Activated CD4-positive, alpha-beta T cell treated with anti-CD3 and anti-CD28 coated beads for 24 hours (primary cell): ENCODE measurements around the gene CMTM8.

Experiments
- DNase-seq, 2 donors: peaks; one replicate each; pipeline ENCODE4 v3.0.0-alpha.2; 2020; ENCODE audit warnings: low read depth in 2 of 2

Gene CMTM8

GRCh38 chr3:32307591-32307990 lies 69.1 kb downstream of the CMTM8 start:
- DNase-seq: no peak

DNA sequence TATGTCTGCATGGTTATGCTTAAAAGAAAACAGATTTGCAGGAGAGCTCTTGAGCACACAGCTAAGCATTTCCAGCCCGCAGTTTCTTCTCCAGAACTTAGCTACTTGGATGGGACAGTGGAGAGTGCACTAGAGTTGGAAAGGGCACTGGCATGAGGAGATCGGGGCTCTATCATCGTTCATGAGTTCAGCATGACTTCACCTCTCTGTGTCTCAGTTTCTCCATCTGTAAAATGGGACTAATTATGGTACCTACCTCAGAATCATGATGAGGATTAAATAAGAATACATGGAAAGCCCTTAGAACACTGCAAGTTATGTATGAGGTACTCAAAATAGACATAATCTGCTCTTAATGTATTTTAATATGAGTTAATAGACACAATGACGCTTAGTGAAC lies 69.9 kb downstream of the CMTM8 start:
- no peak for DNase-seq

DNA sequence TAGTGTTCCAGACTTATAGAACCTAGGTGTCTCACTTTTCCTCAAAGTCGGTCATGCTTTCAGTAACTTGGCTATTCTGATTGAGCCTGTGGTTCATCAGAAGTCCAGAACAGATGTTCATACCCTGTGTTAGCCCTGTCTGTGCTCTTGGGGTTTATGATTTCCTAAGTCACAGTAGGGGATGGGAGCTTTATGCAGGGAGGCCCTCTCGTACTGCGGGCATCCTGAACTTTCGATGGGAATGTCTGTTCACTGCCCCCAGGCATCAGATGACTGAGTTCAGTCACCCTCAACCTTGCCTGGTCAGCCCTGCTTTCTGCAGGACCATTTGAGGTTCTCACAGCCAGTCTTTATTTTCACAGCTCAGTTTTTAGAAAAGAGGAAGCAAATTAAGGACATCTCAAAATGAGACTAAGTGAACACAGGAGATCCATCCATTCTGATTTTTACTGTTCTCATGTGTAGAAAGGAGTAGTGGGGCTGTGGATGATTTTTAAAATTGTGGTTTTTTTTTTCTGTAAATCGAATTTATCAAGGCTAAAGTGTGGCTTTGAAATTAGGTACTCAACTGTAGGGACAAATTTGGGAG lies 71.3 kb downstream of the CMTM8 start:
- no peak for DNase-seq

DNA sequence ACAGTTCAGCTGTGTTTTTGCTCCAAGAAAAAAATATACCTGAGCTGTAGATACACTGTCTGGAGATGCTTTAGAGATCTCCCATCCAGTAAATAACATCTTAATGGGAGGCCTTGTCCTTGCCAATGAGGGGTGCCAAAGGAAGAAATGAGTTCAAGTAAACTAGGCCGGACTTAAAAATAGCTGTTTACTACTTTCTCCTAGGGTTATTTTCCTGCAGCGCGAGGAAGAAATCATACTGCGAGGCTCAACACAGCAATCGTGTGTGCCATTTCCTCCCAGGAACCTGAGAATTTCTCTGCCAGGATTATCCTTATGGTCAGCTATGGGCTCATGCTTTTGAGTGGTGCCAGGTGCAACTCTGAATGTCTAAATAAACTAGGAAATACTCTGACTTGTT lies 71.9 kb downstream of the CMTM8 start:
- no peak for DNase-seq

DNA sequence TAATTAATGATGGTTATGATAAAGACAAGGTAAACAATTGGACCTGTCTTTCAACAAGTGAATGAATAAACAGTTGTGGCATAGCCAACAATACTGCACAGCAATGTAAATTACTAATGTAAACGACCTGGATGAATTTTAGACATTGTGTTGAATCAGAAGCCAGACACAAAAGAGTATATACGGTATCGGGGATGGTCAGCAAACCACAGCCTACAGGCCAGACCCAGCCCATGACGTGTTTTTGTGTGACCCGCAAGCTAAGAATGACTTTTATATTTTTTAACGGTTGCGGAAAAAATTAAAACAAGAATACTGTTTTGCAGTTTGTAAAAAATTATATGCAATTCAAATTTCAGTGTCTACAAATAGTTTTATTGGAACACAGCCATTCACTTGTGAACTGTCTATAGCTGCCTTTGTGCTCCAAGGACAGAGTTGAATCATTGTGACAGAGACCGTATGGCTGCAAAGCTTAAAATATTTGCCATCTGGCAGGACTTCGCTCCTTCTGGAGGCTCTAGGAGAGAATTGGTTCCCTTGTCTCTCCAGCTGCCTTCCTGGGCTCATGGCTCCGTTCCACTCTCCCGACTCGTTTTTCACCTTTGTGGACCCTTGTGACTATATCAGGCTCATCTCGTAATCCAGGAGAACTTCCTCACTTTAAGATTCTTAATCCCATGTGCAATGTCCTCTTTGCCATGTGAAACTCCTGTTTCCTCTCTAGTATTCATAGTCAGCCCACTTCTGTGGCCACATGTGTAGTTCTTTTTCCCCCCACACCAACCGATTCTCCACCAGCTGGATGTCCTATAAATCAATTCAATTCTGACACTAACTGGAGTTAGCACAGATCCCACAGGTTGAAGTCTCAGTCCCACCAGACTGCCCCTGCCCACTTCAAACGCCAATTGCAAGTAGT lies 72.7 kb downstream of the CMTM8 start:
- no peak for DNase-seq

DNA sequence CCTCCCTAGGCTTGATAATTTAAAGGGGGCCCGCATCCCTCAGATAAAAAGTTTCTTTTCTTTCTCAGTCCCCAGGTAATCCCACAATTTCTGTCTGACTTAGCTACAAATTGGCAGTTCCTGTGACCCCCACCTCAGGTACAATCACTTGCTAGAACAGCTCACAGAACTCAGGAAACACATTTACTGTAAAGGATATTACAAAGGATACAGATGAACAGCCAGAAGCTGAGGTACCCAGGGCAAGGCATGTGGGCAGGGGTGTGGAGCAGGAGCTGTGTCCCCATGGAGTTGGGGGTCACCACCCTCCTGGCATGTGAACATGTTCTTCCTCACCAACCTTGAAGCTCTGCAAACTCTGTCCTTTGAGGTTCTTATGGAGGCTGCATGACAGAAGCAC lies 73.8 kb downstream of the CMTM8 start:
- DNase-seq: no peak

- DNase-seq: no peak
These were observed 74.7 kb downstream of the CMTM8 start for GRCh38 chr3:32313169-32313568.

DNA sequence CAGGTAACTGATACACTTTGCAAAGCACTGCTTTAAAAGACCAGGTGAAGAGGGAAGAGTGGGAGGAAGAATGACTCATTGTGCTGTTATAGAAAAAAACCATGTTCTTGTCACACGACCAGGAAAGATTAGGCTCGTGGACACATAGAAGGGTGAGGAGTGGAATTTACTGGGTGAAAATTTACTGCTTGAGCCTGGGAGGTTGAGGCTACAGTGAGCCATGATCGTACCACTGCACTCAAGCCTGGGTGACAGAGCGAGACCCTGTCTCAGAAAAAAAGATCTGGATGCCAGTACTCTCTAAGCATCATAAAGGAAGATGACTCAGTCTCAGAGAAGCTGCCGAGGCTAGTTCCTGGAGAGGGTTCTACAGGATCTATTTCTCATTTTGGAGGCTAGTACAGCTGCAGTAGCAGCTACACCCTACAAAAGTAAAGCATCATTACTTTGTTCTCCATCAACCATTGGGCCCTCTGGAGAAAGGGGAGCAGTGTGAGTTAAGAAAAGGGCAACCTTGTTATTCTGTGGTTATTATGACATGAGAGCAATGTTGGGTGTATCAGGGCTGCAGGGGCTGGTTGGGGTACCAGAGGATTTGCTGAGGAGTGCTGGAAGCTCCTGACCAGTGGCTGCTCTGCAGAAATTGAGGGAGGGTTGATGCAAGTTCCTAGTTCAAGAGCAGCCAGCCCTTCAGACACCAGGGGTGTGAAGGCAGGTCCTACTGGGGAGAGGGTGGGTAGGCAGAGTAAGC lies 75.4 kb downstream of the CMTM8 start:
- no peak for DNase-seq

DNA sequence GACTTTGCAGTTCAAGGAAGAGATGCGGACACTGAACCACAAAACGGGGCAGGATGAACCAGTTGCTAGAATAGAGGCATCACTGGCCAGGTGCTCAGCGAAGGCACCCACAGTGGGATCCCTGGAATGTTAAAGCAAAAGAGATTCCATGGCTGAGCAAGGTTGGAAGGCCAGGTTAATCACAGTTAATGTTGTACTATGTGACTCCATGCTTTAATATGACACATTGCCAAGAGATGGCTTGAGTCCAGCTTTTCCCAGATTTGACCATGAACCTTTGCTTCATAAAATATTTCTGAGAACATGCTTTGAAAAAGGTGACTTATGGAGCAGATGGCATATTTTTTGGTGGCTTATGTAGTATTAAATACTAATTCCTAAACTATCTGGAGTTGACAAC lies 77.0 kb downstream of the CMTM8 start:
- DNase-seq: no peak

DNA sequence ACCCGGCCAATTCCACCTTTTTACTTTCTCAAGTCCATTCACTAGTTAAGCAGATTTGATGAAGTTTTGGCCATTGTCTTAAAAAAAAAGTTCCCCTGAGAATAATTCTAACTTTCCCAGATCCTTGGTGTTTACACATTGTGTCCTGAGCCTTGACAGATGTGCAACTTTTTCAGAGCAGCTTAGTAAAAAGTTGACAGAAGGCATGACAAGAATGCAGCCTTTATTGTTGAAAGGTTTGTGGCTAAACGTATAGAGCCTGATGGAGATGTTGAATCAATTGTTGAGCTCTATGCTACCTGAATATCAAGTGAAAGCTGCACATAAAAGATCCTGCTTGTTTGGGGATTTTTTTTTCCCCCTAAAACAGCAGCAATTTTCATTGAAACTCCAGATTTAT lies 77.8 kb downstream of the CMTM8 start:
- DNase-seq: no peak

DNA sequence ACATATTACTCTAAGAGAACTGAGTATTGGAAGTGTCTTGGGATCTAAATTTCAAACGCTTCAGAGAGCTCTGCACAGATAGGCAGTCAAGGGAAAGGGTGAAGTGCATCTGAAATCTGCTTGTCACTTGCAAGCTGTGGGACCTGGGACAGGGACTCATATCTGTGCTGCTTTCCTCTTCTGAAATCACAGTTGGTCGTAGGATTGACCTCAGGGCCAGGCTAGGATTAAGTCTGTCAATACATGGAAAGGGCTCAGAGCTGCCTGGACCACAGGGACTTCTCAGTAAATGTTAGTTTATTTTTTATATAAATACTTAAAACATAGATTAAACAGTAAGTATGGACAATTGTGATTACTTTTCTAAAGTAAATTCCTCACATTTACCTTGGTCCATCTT lies 78.5 kb downstream of the CMTM8 start:
- no peak for DNase-seq

GRCh38 chr3:32319607-32320006 lies 81.1 kb downstream of the CMTM8 start:
- DNase-seq: no peak

DNA sequence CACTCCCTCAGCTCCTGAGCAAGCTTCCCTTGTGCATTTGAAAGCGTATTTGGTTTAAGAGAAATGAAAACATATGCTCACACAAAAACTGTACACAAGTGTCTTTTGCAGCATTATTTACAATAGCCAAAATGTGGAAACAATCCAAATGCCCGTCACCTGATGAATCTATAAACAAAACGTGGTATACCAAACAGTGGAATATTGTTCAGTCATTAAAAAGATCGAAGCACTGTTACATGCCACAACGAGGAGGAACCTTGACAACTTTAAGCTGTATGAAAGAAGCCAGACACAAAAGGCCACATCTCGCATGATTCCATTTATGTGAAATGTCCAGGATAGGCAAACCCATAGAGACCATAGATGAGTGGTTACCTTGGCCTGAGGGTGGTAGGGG lies 81.6 kb downstream of the CMTM8 start:
- no peak for DNase-seq

DNA sequence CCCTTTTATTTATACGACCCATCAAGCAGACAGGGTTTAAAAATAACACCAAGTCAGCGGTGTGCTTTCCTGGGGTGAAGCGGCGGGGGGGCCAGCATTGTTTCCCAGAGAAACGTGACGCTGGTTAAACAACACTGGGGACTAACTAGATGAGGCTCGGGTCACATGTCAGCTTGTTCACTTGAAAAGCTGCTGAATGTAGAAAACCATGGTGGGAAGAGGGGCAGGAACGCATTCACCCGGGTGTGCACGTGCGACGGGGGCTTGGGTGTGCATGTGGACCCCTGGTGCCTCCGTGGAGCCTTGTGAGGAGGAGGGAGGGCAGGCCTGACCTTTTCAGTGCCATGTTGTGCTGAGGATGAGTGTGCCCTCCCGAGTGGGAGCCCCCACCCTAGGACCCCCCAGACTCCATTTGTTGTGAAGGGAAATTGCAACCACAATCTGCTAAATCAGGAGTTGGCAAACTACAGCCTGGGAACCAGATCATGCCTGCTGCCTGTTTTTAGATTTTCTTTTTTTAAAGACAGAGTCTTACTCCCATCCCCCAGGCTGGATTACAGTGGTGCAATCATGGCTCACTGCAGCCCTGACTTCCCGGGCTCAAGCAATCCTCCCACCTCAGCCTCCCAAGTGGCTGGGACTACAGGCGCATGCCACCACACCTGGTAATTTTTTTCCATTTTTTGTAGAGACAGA lies 82.8 kb downstream of the CMTM8 start:
- DNase-seq: no peak

- DNase-seq: no peak
These were observed 83.8 kb downstream of the CMTM8 start for GRCh38 chr3:32322311-32322710.

GRCh38 chr3:32323604-32324003 lies 85.1 kb downstream of the CMTM8 start:
- DNase-seq: no peak

- DNase-seq: no peak
These were observed 86.7 kb downstream of the CMTM8 start for GRCh38 chr3:32325201-32325600.

DNA sequence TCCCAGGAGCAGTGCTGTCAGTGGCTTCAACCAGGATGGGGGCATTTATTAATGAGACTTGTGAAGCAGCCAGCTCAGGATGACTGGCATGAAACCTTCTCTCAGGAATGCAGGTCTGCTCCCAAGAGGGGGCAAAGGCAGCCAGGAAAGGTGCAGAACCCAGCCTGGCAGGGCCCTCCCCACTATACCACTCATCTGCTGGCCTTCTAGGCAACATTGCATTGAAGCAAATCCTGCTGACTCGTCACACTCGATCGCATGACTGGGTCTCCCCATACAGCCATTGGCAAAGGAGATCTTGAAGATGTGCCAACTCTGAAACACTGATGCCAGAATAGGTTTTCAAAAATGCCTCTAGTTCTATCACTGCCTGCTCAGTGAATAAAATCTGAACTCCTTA lies 87.4 kb downstream of the CMTM8 start:
- DNase-seq: no peak

- DNase-seq: no peak
These were observed 88.3 kb downstream of the CMTM8 start for GRCh38 chr3:32326795-32327194.

- peak; percentile 37 to 43 for DNase-seq
These were observed 96.2 kb downstream of the CMTM8 start for GRCh38 chr3:32334675-32335074.

DNA sequence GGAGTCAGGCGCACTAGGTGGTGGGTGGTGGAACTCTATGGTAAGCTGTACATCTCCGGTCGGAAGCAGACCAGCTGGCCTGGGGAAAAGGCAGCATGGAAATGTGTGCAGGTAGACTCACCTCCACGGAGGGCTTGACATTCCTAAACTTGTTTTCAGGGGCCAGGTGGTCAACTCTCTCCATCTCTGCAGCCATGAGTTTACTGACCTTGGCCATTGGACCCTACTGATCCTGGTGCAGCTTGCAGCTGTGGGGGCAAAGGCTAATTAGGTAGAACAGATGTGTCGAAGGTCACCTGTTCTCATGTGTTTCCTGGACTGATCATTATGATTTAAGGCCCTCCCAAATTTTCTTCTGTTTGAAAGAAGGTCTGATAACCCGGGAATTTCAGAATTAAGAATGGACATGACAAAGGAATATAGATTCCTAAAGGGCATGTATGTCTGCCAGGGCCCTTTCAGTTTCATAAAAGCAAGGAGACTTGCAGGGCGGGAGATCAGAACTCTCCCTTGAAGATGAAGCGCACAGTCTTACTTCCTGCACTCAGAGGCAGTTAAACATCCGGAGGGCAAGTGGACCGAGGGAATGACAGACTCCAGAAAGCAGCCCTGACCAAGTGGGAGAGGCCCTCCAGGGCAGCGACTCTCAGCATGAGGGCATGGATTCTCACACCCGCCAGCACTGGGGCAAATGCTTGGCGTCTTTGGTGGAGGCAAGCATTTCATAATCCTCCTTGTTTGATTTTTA lies 97.1 kb downstream of the CMTM8 start:
- no peak for DNase-seq
